Peyer's patch (tissue), 4 donors: Measurements from ENCODE around the gene MSI2. TPM values are rescaled to one million over a fixed set of nuclear protein-coding genes. Genes with fewer than 3 reads are reported as not detected.

Source experiments
- DNase-seq, 3 donors: peaks; one replicate each; pipeline ENCODE4 v3.0.0-alpha.2; 2017 to 2019
- H3K27ac ChIP-seq, 4 donors: fragments of 200-600 bp; sonication (generic); one replicate each; pipeline ENCODE4 v1.5.1; 2016 to 2019
- H3K27me3 ChIP-seq, 2 donors: fragments of 200-600 bp; sonication (generic); one replicate each; pipeline ENCODE4 v1.5.1; 2019
- H3K36me3 ChIP-seq, 3 donors: fragments of 200-600 bp; sonication (generic); one replicate each; pipeline ENCODE4 v1.5.1; 2016 to 2019
- H3K4me1 ChIP-seq, 4 donors: fragments of 200-600 bp; sonication (generic); one replicate each; pipeline ENCODE4 v1.5.1; 2016 to 2019
- H3K4me3 ChIP-seq, 4 donors: fragments of 200-600 bp; sonication (generic); 1 replicate in 3 of 4; 2 replicates in 1 of 4; pipeline ENCODE4 v1.5.1; 2016 to 2019; ENCODE audit warnings: mild to moderate bottlenecking in 1 of 4
- H3K9me3 ChIP-seq, 4 donors: fragments of 200-600 bp; sonication (generic); one replicate each; pipeline ENCODE4 v1.5.1; 2016 to 2019; ENCODE audit warnings: mild to moderate bottlenecking in 1 of 4
- CTCF ChIP-seq, 6 experiments: fragments of 450-650 bp in 4 of 6; fragments of 200-600 bp in 2 of 6; sonication (generic) in 1 of 6; IDR thresholded peaks; one replicate each; pipeline ENCODE4 v1.5.1; 2017 to 2019; ENCODE audit warnings: antibody characterized with exemption in 6 of 6, mild to moderate bottlenecking in 3 of 6, moderate library complexity in 1 of 6
- POLR2A ChIP-seq, 2 donors: fragments of 450-650 bp; IDR thresholded peaks; one replicate each; pipeline ENCODE4 v1.5.1; 2017; ENCODE audit warnings: antibody characterized with exemption in 2 of 2, mild to moderate bottlenecking in 2 of 2, moderate library complexity in 2 of 2
- total RNA-seq, 4 donors: library from RNA; depleted of rRNA; stranded (reverse); fragments of >200 nt; gene quantifications; one replicate each; pipeline ENCODE4 v1.1.0, GENCODE V29; 2016

MSI2 gene
- total RNA-seq, 4 donors from 2014 or later: 25.9 to 39.0 (median 29.2) TPM

GRCh38 chr17:57720386-57721035, 464.2 kb downstream of the MSI2 start:
- no peak overlapping the region for H3K27ac ChIP-seq

DNA sequence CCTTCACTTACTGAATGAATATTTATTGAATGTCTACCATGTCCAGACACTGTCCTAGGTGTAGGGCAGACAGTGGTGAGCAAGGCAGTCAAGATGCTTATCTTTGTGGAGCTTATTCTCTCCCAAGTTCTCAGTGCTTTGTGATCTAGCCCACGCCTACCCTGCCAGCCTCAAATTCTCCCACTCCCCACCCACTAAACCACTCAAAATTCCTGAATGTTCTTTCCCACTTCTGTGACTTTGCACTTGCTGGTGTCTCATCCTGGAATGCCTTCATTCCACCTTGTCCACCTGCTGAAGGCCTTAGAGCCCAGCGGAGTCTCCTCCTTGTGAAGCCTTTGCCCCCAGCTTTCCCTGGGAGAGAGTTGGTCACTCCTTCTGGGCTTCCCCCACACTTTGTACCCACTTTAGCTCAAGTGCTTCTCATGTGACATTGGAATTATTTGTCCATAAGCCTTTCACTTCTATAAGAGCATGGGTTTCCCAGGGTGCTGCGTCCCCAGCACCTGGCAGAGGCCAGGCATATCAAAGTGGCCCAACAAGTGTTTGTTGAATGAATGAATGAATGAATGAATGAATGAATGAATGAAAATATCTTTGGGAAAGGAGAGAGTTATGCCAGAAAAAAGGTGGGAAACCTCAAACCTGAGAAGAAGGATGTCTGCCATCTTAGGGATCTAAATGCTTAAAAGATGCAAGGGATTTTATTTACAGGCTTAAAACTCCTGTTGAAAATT, 465.8 kb downstream of the MSI2 start:
- Histone ChIP-seq H3K27me3 (no peaks in the 10 kb centered on the region), H3K9me3 (no peaks in the 10 kb centered on the region), H3K4me3 (no peak overlapping the region), H3K4me1 (no peaks in the 10 kb centered on the region), H3K36me3 (no peaks in the 10 kb centered on the region), H3K27ac (no peak overlapping the region)
- TF ChIP-seq POLR2A (IDR thresholded peaks at IDR 0.05): no peak
- TF ChIP-seq CTCF (IDR thresholded peaks at IDR 0.05): no peak
- DNase-seq: no peak

More at GRCh38 chr17:57720386-57721035, 464.2 kb downstream of the MSI2 start:
- no peaks in the 10 kb centered on the region for H3K9me3 ChIP-seq
- TF ChIP-seq POLR2A (IDR thresholded peaks at IDR 0.05) (no peak), CTCF (IDR thresholded peaks at IDR 0.05) (no peak)
- H3K27me3 ChIP-seq: no peaks in the 10 kb centered on the region
- H3K36me3 ChIP-seq: no peaks in the 10 kb centered on the region
- DNase-seq: peak in 1 of 3 donors; percentile 22
- no peaks in the 10 kb centered on the region for H3K4me1 ChIP-seq
- no peak overlapping the region for H3K4me3 ChIP-seq

- Histone ChIP-seq H3K4me1 (no peaks in the 10 kb centered on the region), H3K36me3 (no peaks in the 10 kb centered on the region), H3K9me3 (no peaks in the 10 kb centered on the region), H3K4me3 (no peak overlapping the region), H3K27ac (no peak overlapping the region), H3K27me3 (no peaks in the 10 kb centered on the region)
- DNase-seq: no peak
- no peak for TF ChIP-seq POLR2A (IDR thresholded peaks at IDR 0.05)
- TF ChIP-seq CTCF (IDR thresholded peaks at IDR 0.05): no peak
These were observed 466.4 kb downstream of the MSI2 start for GRCh38 chr17:57722704-57723043.

DNA sequence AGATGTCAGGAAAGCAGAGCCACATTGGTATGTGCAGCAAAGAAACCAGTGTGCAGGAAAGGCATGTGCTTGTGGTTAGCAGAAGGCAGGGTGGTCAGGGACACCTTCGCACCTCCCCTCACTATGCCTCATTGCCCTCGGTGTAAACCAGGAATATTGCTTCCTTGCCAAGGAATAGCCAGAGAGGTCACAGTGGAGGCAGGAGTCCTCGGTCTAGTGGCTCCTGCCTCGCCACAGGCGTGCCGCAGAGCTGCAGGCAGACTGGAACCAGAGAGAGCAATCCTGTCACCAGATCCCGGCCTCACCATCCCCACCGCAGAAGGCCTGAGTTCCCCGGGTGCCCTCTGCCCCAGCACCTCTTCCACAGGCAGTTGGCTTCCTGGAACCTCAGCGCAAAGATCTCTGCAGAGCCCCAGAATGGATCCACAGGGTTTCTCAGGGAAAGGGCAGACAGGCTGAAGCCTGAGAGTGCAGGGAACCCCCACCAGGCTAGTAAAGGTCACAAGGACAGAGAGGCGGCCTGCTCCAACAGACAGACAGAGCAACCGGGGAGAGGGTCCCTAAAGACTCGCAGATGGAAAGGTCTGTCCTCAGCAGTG, 467.2 kb downstream of the MSI2 start:
- Histone ChIP-seq H3K4me1 (no peaks in the 10 kb centered on the region), H3K4me3 (no peak overlapping the region), H3K27me3 (no peaks in the 10 kb centered on the region), H3K36me3 (no peaks in the 10 kb centered on the region), H3K27ac (no peak overlapping the region), H3K9me3 (no peaks in the 10 kb centered on the region)
- DNase-seq: no peak
- no peak for TF ChIP-seq CTCF (IDR thresholded peaks at IDR 0.05)
- TF ChIP-seq POLR2A (IDR thresholded peaks at IDR 0.05): no peak

DNA sequence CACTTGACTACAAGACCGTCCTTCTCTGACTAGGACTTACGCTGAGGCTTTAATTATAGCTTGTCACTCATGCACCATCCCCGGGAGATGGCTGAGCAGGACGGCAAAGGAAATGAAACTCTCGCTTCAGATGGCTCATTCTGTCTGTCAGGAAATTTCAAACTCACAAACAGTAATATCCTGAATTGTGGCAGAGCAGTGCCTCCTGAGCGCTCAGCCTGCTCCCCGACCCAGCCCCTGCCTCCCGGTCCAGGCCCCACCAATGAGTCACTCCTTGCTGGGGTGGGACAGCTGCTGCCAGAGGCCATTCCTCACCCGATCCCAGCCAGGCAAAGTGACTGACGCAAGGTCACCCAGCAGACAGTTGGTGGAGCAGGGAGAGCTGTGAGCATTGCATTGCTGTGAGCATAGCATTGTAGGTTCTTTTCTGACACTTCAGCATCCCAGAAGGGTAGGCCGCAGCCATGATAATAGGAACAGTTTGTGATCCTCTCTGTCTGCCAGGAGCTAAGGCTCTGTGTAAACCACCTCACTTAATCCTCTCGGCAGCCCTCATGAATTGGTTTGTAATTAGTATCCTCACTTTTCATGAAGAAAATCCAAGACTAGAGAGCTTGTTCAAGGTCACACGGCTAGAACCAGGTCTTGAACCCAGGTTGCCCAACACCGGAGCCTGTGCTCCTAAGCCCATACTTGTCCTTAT, 467.9 kb downstream of the MSI2 start:
- TF ChIP-seq POLR2A (IDR thresholded peaks at IDR 0.05) (no peak), CTCF (IDR thresholded peaks at IDR 0.05) (no peak)
- Histone ChIP-seq H3K4me3 (no peak overlapping the region), H3K4me1 (no peaks in the 10 kb centered on the region), H3K36me3 (no peaks in the 10 kb centered on the region), H3K27me3 (no peaks in the 10 kb centered on the region), H3K9me3 (no peaks in the 10 kb centered on the region), H3K27ac (no peak overlapping the region)
- no peak for DNase-seq
